ENCODE measurements around the gene FSIP1. TPM values are rescaled to one million over a fixed set of nuclear protein-coding genes. Genes with fewer than 3 reads are reported as not detected.

FSIP1 gene
- total RNA-seq, 1 donor from 2014 or later = 5.5 TPM

Other genes starting within 250 kb of the FSIP1 start
- gene THBS1, start 201.8 kb downstream of the FSIP1 start, total RNA-seq = 2,380 and 2,616 TPM in 2 replicates
- 48.8 and 97.2 TPM in 2 replicates for gene GPR176, start 137.4 kb upstream of the FSIP1 start, total RNA-seq
- 86.1 and 88.3 TPM in 2 replicates for gene EIF2AK4, start 151.3 kb upstream of the FSIP1 start, total RNA-seq